Stimulated activated CD8-positive, alpha-beta memory T cell treated with anti-CD3 and anti-CD28 coated beads, Interleukin-4, amount 100 ng/mL, for 1 hour (primary cell): ENCODE results near the gene SMNDC1.

Experiments used
- DNase-seq, 2 donors: peaks; one replicate each; pipeline ENCODE4 v3.0.0-alpha.2; 2020; ENCODE audit warnings: low read depth in 2 of 2, low spot score in 1 of 2

SMNDC1 gene

DNA sequence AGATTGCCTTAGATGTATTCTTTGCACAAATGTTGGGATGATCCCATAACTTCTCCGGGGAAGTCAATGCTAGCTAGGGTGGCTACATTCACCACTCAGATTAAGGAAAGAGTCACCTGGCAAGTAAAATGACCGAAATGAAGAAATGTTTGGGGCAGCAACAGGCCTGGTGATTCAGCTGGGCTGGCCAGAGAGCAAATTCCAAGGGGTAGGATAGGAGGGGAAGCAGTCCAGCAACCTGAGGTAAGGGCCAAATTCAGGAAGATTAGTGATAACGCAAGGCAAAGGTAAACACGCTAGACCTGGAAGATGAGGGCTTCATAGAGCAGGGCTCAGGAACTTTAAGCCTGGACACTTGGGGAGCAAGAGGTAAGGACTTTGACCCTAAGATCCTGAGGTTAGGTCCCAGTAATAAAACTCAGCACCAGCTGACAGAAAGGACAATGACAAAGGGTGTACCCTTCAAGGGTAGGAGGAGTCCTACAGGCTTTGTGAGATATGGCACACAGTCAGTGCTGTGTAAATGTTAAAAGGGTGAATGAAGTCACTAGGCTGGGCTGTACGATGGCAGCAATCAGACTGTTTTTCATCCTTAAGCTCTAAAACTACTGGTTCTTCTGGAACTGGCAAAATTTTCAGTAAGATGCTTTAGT lies 22.7 kb upstream of the SMNDC1 start:
- no peak for DNase-seq

- DNase-seq: no peak
Measured at GRCh38 chr10:110326351-110327032, 21.8 kb upstream of the SMNDC1 start.

DNA sequence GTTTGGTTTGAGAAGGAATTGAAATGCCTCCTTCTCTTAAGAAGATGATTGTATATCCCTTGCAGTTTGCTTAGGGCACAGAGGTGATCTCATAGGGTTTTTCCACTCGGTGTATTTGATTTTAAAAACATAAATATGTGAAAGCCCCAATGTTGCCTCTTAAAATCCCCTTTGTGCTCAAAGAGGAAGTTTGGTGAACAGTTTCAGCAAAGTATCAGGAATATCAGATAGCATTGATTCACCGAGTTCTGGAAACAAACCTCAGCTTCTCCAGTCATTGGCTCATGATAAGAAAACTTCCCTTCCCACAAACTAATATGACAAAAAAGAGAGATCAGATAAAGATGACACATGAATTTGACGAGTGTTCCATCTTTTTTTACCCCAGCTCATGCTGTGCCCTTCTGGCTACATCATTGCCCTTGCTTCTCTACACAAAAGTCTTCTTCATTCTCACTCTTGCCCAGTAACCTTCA lies 20.1 kb upstream of the SMNDC1 start:
- DNase-seq: no peak

GRCh38 chr10:110324201-110324804 lies 19.6 kb upstream of the SMNDC1 start:
- no peak for DNase-seq

- no peak for DNase-seq
Measured at GRCh38 chr10:110323503-110323902, 18.8 kb upstream of the SMNDC1 start.

DNA sequence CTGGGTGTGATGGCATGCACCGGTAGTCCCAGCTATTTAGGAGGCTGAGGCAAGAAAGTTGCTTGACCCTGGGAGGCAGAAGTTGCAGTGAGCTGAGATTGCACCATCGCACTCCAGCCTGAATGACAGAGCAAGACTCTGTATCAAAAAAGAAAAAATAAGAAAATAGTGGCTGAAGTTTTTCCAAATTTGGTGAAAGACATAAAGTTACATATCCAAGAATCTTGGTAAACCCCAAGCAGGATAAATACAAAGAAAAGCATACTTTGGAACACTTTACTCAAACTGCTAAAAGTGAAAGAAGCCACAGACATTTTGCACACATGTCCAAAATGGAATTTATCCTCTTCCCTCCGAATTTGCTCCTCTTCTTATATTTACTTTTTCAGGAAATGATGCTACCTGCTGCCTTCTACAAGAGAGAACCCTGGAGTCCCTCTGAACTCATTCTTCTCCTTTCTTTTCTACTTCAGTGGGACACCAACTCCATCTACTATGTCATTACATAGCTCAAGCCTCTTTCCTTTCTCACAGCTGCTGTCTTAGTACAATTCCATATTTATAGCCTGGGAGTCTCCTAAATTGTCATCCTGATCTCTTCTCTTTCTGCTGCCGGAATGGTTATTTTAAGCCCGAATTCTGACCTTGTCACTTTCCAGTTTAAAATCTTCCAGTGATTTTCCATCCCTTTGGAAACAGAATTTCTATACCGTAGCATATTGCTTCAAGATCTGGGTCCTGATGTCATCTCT lies 17.3 kb upstream of the SMNDC1 start:
- DNase-seq: no peak

GRCh38 chr10:110317866-110318850 lies 13.4 kb upstream of the SMNDC1 start:
- DNase-seq: no peak

- DNase-seq: no peak
Measured at GRCh38 chr10:110313674-110314073, 9.0 kb upstream of the SMNDC1 start.

- DNase-seq: no peak
Measured at GRCh38 chr10:110312206-110312605, 7.5 kb upstream of the SMNDC1 start.

- DNase-seq: no peak
Measured at GRCh38 chr10:110311357-110311949, 6.7 kb upstream of the SMNDC1 start.

GRCh38 chr10:110310741-110311140 lies 6.0 kb upstream of the SMNDC1 start:
- no peak for DNase-seq

DNA sequence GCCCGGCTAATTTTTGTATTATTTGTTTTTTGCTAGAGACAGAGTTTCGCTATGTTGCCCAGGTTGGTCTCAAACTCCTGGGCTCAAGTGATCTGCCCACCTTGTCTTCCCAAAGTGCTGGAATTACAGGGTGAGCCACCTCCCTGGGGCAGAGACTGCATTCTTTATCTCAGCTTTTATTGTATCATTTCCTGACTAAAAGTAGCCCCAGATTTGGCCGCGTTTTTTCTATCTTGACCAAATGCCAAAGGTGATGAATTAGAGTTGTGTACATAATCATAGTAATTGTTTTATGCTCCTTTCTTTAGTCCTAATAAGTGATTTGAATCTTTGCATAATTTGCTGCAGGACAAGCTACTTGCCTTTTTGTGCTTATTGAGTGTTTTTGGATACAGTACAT lies 3.1 kb upstream of the SMNDC1 start:
- no peak for DNase-seq

DNA sequence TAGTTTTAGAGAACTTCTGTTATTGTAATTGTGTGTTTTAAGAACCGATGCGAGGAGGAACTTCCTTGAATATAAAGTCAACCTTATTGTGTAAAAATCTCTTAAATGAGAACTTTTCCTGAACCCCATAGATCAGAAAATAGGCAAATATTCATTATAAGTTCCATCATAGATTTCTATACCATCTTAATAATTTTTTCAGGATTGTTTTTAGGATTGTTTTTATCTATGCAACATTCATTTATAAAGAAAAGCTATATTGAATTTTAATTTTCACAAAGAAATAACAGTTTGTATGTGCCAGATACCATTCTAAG lies 1.7 kb upstream of the SMNDC1 start:
- no peak for DNase-seq

GRCh38 chr10:110305767-110306451 lies 1.2 kb upstream of the SMNDC1 start:
- peak in 1 of 2 donors; percentile 8 for DNase-seq

- peak in 1 of 2 donors; percentile 3 for DNase-seq
Measured at GRCh38 chr10:110304394-110304779, 333 bp downstream of the SMNDC1 start.

- DNase-seq: no peak
Measured at GRCh38 chr10:110303681-110304080, 1.0 kb downstream of the SMNDC1 start.

DNA sequence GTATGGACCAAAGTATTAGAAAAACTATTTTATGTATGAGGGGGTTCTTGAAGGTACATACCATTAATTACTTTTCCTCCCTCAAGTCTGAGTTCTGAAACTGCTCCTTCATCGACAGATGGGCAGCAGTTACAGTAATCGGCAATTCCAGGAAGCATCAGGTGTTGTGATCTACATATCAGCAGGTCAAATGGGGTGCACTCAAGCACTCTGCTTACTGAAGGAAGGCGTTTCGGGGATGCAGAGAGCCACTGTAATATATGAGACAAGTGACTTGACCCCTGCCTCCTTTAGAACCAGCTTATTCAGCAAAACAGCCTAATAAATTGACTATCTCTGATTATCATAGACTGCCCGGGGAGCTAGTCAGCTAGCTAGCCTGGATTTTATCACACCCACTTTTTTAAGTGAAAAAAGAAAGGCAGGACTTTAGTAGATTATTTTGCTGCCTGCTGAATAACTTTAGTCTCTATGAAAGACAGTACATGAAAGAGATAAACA lies 4.2 kb downstream of the SMNDC1 start:
- no peak for DNase-seq

GRCh38 chr10:110296966-110297365 lies 7.8 kb downstream of the SMNDC1 start:
- DNase-seq: no peak

DNA sequence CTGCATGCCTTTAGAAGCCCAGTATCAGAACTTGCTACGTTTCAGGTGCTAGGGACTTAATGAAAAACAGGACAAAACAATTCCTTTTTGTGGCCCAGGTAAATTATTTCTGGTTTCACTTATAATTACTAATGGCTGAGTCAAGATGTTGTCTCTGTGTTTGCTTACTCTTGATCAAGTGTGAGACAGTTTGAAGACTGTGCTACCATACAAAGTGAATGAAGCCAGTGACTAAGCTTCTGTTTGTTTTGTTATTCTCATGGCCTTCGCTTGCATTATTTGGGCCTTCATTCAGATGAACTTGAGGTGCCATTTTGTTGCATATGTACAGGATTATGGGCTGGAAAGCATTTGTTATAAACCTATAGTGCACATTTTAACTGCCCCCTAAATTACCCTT lies 17.9 kb downstream of the SMNDC1 start:
- DNase-seq: no peak

- DNase-seq: no peak
Measured at GRCh38 chr10:110285501-110285900, 19.2 kb downstream of the SMNDC1 start.
